HepG2 (cell line): ENCODE data around the gene SPECC1L. TPM values are rescaled to one million over a fixed set of nuclear protein-coding genes. Genes with fewer than 3 reads are reported as not detected.

Source experiments
- ATAC-seq: fragments of 200-7000 bp; cut with Tn5 transposase; 3 replicates; pipeline ENCODE4 v1.9.1; 2020; ENCODE audit warnings: mild to moderate bottlenecking, moderate library complexity
- BruUV-seq: library from RNA; stranded (reverse); fragments of 400-500 nt; replicated peaks from 2 replicates; lab custom pipeline; 2021; lab: Mats Ljungman, UMichigan
- CTCF ChIA-PET: fragments of 300-600 bp; formaldehyde crosslinking; extraction: SDS; loops from one replicate; lab custom pipeline; 2021; ENCODE audit warnings: low total read pairs, inconsistent platforms, low intra/inter-chr PET ratio; lab: Yijun Ruan, JAX
- POLR2A ChIA-PET: fragments of 350-600 bp; sonication (Branson Sonifier 250); formaldehyde crosslinking; loops from one replicate; lab custom pipeline; 2020; ENCODE audit warnings: antibody characterized with exemption, inconsistent platforms; lab: Yijun Ruan, JAX
- DNase-seq: peaks from one replicate; pipeline ENCODE4 v3.0.0-alpha.2; 2015; ENCODE audit warnings: low spot score
- FAIRE-seq: peaks from 3 replicates; lab custom pipeline; 2011; peaks lifted over from hg19 to GRCh38; lab: Jason Lieb, UNC
- H2AFZ ChIP-seq: one replicate; pipeline ENCODE4 v1.6.1; 2011; ENCODE audit warnings: low read length, inconsistent platforms
- H3K27ac ChIP-seq: fragments of 300-600 bp; 3 replicates; pipeline ENCODE4 v1.8.0; 2011; ENCODE audit warnings: mixed run types, mild to moderate bottlenecking, mixed read lengths, low read length, inconsistent platforms; ENCODE audit not compliant: insufficient read depth; ENCODE audit errors: extremely low read length
- H3K27me3 ChIP-seq, 2 experiments: fragments of 200-600 bp in 1 of 2; 2 replicates in 1 of 2; 3 replicates in 1 of 2; pipeline versions ENCODE4 v1.6.0 to v1.8.0; 2011; ENCODE audit warnings: low read length in 2 of 2, mild to moderate bottlenecking in 2 of 2, moderate library complexity in 2 of 2, inconsistent platforms in 1 of 2; ENCODE audit not compliant: insufficient read depth in 2 of 2, control insufficient read depth in 1 of 2
- H3K36me3 ChIP-seq, 2 experiments: fragments of 200-600 bp in 1 of 2; replicated peaks in 1 of 2; 2 replicates in 1 of 2; 3 replicates in 1 of 2; pipeline versions ENCODE4 v1.5.1 to v1.8.0; 2011; ENCODE audit warnings: low read length in 2 of 2, inconsistent platforms in 1 of 2; ENCODE audit not compliant: insufficient read depth in 2 of 2, control insufficient read depth in 1 of 2
- H3K4me1 ChIP-seq: 2 replicates; pipeline ENCODE4 v1.5.1; 2012; ENCODE audit warnings: low read length, inconsistent platforms; ENCODE audit not compliant: insufficient read depth
- H3K4me2 ChIP-seq: 2 replicates; pipeline ENCODE4 v1.6.0; 2011; ENCODE audit warnings: low read depth, low read length, inconsistent platforms
- H3K4me3 ChIP-seq, 3 experiments: fragments of 200-600 bp in 1 of 3; sonication (generic), shearing (Covaris generic) in 1 of 3; replicated peaks in 1 of 3; 2 replicates each; pipeline ENCODE4 v1.5.1; 2011 to 2016; ENCODE audit warnings: low read length in 3 of 3, inconsistent platforms in 2 of 3, low read depth in 2 of 3, mild to moderate bottlenecking in 2 of 3, control low read depth in 1 of 3, mixed read lengths in 1 of 3; ENCODE audit not compliant: insufficient read depth in 1 of 3
- H3K79me2 ChIP-seq: one replicate; pipeline ENCODE4 v1.6.1; 2011; ENCODE audit warnings: low read length, inconsistent platforms; ENCODE audit not compliant: insufficient read depth
- H3K9ac ChIP-seq: 2 replicates; pipeline ENCODE4 v1.6.0; 2011; ENCODE audit warnings: mild to moderate bottlenecking, low read depth, low read length, inconsistent platforms; ENCODE audit not compliant: insufficient read depth
- H3K9me3 ChIP-seq: 2 replicates; pipeline ENCODE4 v1.5.1; 2012; ENCODE audit warnings: mild to moderate bottlenecking, low read length
- H4K20me1 ChIP-seq: 2 replicates; pipeline ENCODE4 v1.6.0; 2011; ENCODE audit warnings: inconsistent platforms, mild to moderate bottlenecking, low read length, moderate library complexity; ENCODE audit not compliant: insufficient read depth
- E2F1 ChIP-seq: sonication (generic); formaldehyde crosslinking; IDR thresholded peaks from 2 replicates; pipeline ENCODE4 v1.5.0; 2020; ENCODE audit warnings: missing genetic modification reagents
- HDAC1 ChIP-seq: sonication (generic); formaldehyde crosslinking; IDR thresholded peaks from 2 replicates; pipeline ENCODE4 v1.5.1; 2020; ENCODE audit warnings: mild to moderate bottlenecking, missing genetic modification reagents
- JDP2 ChIP-seq: sonication (generic); formaldehyde crosslinking; IDR thresholded peaks from 2 replicates; pipeline ENCODE4 v1.8.1; 2022; ENCODE audit warnings: missing genetic modification reagents, borderline replicate concordance
- ZBTB20 ChIP-seq: sonication (generic); formaldehyde crosslinking; IDR thresholded peaks from 2 replicates; pipeline ENCODE4 v1.8.1; 2023; ENCODE audit warnings: missing genetic modification reagents, low read depth, mild to moderate bottlenecking, borderline replicate concordance
- ZC3H4 ChIP-seq: sonication (generic); formaldehyde crosslinking; IDR thresholded peaks from 2 replicates; pipeline ENCODE4 v1.4.0; 2020; ENCODE audit warnings: missing genetic modification reagents, borderline replicate concordance
- ZFP41 ChIP-seq: sonication (generic); formaldehyde crosslinking; IDR thresholded peaks from 2 replicates; pipeline ENCODE4 v1.4.0; 2020; ENCODE audit warnings: mild to moderate bottlenecking, missing genetic modification reagents, borderline replicate concordance
- ZFP91 ChIP-seq: sonication (generic); formaldehyde crosslinking; IDR thresholded peaks from 2 replicates; pipeline ENCODE4 v1.9.0; 2022; ENCODE audit warnings: missing genetic modification reagents, mild to moderate bottlenecking, borderline replicate concordance
- ZNF160 ChIP-seq: sonication (generic); formaldehyde crosslinking; IDR thresholded peaks from 2 replicates; pipeline ENCODE4 v1.8.0; 2022; ENCODE audit warnings: mild to moderate bottlenecking, inconsistent platforms, missing genetic modification reagents
- ZNF292 ChIP-seq: sonication (generic); formaldehyde crosslinking; IDR thresholded peaks from 2 replicates; pipeline ENCODE4 v1.8.1; 2022; ENCODE audit warnings: mild to moderate bottlenecking, low read depth, missing genetic modification reagents, borderline replicate concordance
- ZNF431 ChIP-seq: sonication (generic); formaldehyde crosslinking; IDR thresholded peaks from 2 replicates; pipeline ENCODE4 v1.9.0; 2022; ENCODE audit warnings: missing genetic modification reagents, low read depth, mild to moderate bottlenecking, borderline replicate concordance
- WGBS: methylation state at CpG from one replicate; pipeline ENCODE4 v1.1.6; 2017; ENCODE audit warnings: low lambda C conversion rate; 5-methylcytosine and 5-hydroxymethylcytosine counted together
- in situ Hi-C: cut with HindIII; loops from 2 replicates; pipeline ENCODE4 v1.10.0; 2017; ENCODE audit warnings: low pct_unique_long_range_greater_than_20kb; ENCODE audit not compliant: extremely low pct_ligation_motif_present
- intact Hi-C: fragments of 100-400 bp; cut with micrococcal nuclease; formaldehyde crosslinking; loops from one replicate; pipeline ENCODE4 v1.10.0; 2022; ENCODE audit not compliant: unreplicated experiment
- polyA plus RNA-seq, 8 experiments: library from polyadenylated mRNA; depleted of rRNA in 3 of 8; stranded (reverse) in 7 of 8; unstranded in 1 of 8; fragments of >200 nt; fragmentation: Illumina TruSeq in 4 of 8; extraction: Trizol in 4 of 8; gene quantifications; 2 replicates each; pipeline versions ENCODE4 v1.2.1 to v1.2.3, GENCODE V29; 2011 to 2016; ENCODE audit warnings: low read depth in 4 of 8, missing spikeins in 1 of 8, mixed read lengths in 1 of 8; ENCODE audit not compliant: insufficient read depth in 1 of 8
- total RNA-seq, 5 experiments: library from RNA; depleted of rRNA; stranded (reverse); fragments of >200 nt; fragmentation: Illumina TruSeq; extraction: Trizol; gene quantifications; 2 replicates each; pipeline ENCODE4 v1.2.3, GENCODE V29; 2016; ENCODE audit warnings: low read depth in 1 of 5

Gene SPECC1L
- total and polyA plus RNA-seq, 2 of the 13 experiments (the other 11 are each of a cell fraction or from before 2014, with no cell fraction given), result 14.1 to 30.3 TPM

DNA sequence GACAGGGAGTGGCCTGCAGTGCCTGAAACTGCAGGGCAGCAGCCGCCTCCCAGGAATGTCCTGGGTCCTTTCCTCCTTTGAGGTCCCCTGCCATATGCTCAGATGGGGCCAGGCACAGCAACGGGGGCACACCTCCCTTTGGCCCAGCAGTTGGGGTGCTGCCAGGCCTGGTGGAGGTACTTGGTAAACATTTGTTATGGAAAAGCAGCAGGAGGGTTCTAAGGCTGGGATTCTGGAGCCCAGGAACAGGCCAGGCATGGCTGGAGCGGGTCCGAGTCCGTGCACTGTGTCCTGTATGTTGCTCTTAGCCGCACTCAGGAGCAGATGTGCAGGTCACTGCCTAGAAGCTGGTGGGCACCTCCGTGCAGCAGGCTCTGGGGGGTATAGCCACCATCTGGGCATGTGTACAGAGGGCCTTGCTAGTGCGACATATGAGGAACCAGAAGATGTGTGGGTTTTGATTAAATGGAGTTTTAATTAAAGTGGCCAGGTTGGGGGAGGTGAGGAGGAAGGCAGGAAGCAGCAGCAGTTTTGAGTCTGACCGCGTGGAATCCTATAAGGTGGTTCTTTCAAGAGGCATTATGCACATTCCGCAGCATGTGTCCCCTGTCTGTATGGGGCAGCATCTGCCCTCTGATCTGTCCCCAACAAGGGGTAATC lies 158.2 kb downstream of the SPECC1L start:
- DNase-seq, result no peak
- Histone ChIP-seq H3K27me3 (peaks cover 0 to 4% of the 10 kb centered on the region in 2 experiments; a peak in 2 of 5 replicates), H3K79me2 (no peaks in the 10 kb centered on the region), H3K4me2 (no peak overlapping the region), H3K36me3 (no peaks in the 10 kb centered on the region), H2AFZ (no peak overlapping the region), H3K27ac (no peak overlapping the region), H3K4me1 (peaks cover 40% of the 10 kb centered on the region), H3K9me3 (no peaks in the 10 kb centered on the region), H3K4me3 (no peak overlapping the region), H3K9ac (no peak overlapping the region), H4K20me1 (no peaks in the 10 kb centered on the region)
- no TSS peak for BruUV-seq
- TF ChIP-seq ZC3H4 (CRISPR knock-in tag) (no peak), JDP2 (CRISPR knock-in tag) (no peak), ZNF160 (CRISPR knock-in tag) (no peak), ZFP91 (CRISPR knock-in tag) (no peak), ZNF292 (no peak), ZFP41 (CRISPR knock-in tag) (no peak), HDAC1 (CRISPR knock-in tag) (no peak), E2F1 (CRISPR knock-in tag) (no peak), ZNF431 (CRISPR knock-in tag) (no peak), ZBTB20 (no peak)
- CTCF ChIA-PET, result no interaction called here
- intact Hi-C loops (no loop called here), in situ Hi-C loops (no loop called here)
- ATAC-seq, result no peak
- 89% methylated on average over 11 of the region's 11 CpGs for WGBS
- no peak for FAIRE-seq
- POLR2A ChIA-PET, result interaction anchor here (0.7 kb wide), 1 partner anchor 77 kb away, joined by 3 read pairs; no protein-coding TSS in a partner anchor
